GM21786 (cell line): ENCODE data around the gene UBAC2.
A peak's percentile ranks its signal among the peaks of the same experiment; 100 is the strongest.
"Not testable (repeated sequence)": the region's sequence is repeated elsewhere in the genome, so short reads cannot be mapped to it uniquely, and the experiment has no call there.

ENCODE experiments used
- ATAC-seq: cut with Tn5 transposase; IDR thresholded peaks from one replicate; pipeline ENCODE4 v1.9.1; 2021; ENCODE audit not compliant: unreplicated experiment

Gene UBAC2

GRCh38 chr13:99182439-99182838 is 18.2 kb upstream of the UBAC2 start:
- no peak for ATAC-seq

GRCh38 chr13:99185606-99186005 is 15.0 kb upstream of the UBAC2 start:
- no peak for ATAC-seq

- no peak for ATAC-seq
Observed at GRCh38 chr13:99190147-99190985, 10.3 kb upstream of the UBAC2 start.

GRCh38 chr13:99191336-99191899 is 9.2 kb upstream of the UBAC2 start:
- ATAC-seq, result no peak

GRCh38 chr13:99191900-99192399 is 8.7 kb upstream of the UBAC2 start:
- no peak for ATAC-seq

GRCh38 chr13:99192480-99192879 is 8.2 kb upstream of the UBAC2 start:
- no peak for ATAC-seq

GRCh38 chr13:99193152-99193551 is 7.5 kb upstream of the UBAC2 start:
- no peak for ATAC-seq

GRCh38 chr13:99196466-99197116 is 4.1 kb upstream of the UBAC2 start:
- no peak for ATAC-seq

- ATAC-seq, result no peak
Observed at GRCh38 chr13:99197117-99197651, 3.5 kb upstream of the UBAC2 start.

GRCh38 chr13:99199541-99200431 is 868 bp upstream of the UBAC2 start:
- peak; percentile 1 for ATAC-seq

GRCh38 chr13:99203601-99204579 is 3.2 kb downstream of the UBAC2 start:
- ATAC-seq, result no peak

- ATAC-seq, result no peak
Observed at GRCh38 chr13:99205621-99206220, 5.1 kb downstream of the UBAC2 start.

GRCh38 chr13:99206226-99206625 is 5.6 kb downstream of the UBAC2 start:
- ATAC-seq, result no peak

GRCh38 chr13:99206873-99207272 is 6.2 kb downstream of the UBAC2 start:
- no peak for ATAC-seq

- no peak for ATAC-seq
Observed at GRCh38 chr13:99207511-99207910, 6.9 kb downstream of the UBAC2 start.

GRCh38 chr13:99208185-99208584 is 7.5 kb downstream of the UBAC2 start:
- ATAC-seq, result no peak

- ATAC-seq, result no peak
Observed at GRCh38 chr13:99208845-99209527, 8.3 kb downstream of the UBAC2 start.

- ATAC-seq, result not testable (repeated sequence)
Observed at GRCh38 chr13:99210627-99211026, 10.0 kb downstream of the UBAC2 start.
